ENCODE data around the gene RIMBP2. TPM values are rescaled to one million over a fixed set of nuclear protein-coding genes. Genes with fewer than 3 reads are reported as not detected.

The RIMBP2 gene
- total RNA-seq, 1 experiment from 2014 or later = 0.95 TPM

DNA sequence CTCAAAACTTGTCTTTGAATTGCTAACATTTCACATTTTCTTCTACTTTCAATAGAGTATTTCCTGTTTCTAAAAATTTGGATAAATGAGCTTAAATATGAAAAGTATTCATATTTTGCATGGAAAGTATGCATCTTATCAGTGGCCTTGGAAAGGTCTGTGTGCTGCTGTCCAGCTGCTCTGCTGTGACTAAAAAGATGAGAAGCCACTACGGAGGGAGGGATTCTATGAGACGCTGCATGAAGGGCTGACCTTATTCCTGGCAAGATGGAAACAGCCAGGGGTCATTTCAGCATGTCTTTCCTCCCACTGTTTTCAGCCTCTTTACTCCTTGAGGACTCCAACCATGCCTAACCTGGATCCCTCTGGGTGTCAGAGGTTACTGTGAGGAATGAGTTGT lies 365.4 kb downstream of the RIMBP2 start:
- no peaks in the 10 kb centered on the region for H3K9me3 ChIP-seq (ENCODE audit: low read depth, low read length, poor library complexity, severe bottlenecking)
- no peak overlapping the region for H3K27ac ChIP-seq (ENCODE audit: low read depth, low read length, poor library complexity, severe bottlenecking)
- ChIA-PET POLR2A (ENCODE audit: low non-redundant PET) (no interaction called here), CTCF (no interaction called here)
- H3K4me1 ChIP-seq (ENCODE audit: insufficient read depth, low read length, poor library complexity, severe bottlenecking) = no peaks in the 10 kb centered on the region
- no peaks in the 10 kb centered on the region for H3K36me3 ChIP-seq (ENCODE audit: insufficient read depth, low read length, poor library complexity, severe bottlenecking)
- H3K27me3 ChIP-seq (replicated peaks; ENCODE audit: insufficient read depth, low read depth, low read length, poor library complexity) = peaks cover 80% of the 10 kb centered on the region
- BruUV-seq (replicated peaks) = no TSS peak
- no peak for DNase-seq (ENCODE audit: low spot score)
- intact Hi-C loops (cut with micrococcal nuclease; ENCODE audit: unreplicated experiment) = no loop called here
- no peak for TF ChIP-seq EZH2 (IDR thresholded peaks at IDR 0.05; ENCODE audit: borderline replicate concordance, low read depth, low read length, poor library complexity, severe bottlenecking)
- TF ChIP-seq, protein P1, sequence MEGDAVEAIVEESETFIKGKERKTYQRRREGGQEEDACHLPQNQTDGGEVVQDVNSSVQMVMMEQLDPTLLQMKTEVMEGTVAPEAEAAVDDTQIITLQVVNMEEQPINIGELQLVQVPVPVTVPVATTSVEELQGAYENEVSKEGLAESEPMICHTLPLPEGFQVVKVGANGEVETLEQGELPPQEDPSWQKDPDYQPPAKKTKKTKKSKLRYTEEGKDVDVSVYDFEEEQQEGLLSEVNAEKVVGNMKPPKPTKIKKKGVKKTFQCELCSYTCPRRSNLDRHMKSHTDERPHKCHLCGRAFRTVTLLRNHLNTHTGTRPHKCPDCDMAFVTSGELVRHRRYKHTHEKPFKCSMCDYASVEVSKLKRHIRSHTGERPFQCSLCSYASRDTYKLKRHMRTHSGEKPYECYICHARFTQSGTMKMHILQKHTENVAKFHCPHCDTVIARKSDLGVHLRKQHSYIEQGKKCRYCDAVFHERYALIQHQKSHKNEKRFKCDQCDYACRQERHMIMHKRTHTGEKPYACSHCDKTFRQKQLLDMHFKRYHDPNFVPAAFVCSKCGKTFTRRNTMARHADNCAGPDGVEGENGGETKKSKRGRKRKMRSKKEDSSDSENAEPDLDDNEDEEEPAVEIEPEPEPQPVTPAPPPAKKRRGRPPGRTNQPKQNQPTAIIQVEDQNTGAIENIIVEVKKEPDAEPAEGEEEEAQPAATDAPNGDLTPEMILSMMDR (conservative IDR thresholded peaks at IDR 0.05; ENCODE audit: low read depth, low read length) = no peak
- no peak overlapping the region for H3K4me3 ChIP-seq (ENCODE audit: low read depth, low read length, poor library complexity, severe bottlenecking)

DNA sequence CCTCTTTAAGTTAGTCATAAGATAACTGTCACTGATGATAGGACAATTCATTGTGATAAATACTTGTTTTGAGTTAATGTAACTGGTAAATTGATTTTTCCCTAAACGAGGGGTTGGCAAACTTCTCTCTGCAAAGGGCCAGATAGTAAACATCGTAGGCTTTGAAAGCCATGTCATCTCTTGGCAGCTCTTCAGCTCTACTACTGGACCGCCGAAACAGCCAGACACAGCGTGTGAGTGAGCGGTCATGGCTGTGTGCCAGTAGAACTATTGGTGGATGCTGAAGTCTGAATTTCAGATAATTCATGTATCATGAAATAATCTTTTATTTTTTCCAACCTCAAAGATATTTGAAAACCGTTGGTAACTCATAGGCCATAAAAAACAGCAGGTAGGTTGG lies 368.5 kb downstream of the RIMBP2 start:
- CTCF ChIA-PET = no interaction called here
- Histone ChIP-seq H3K4me3 (ENCODE audit: low read depth, low read length, poor library complexity, severe bottlenecking) (no peak overlapping the region), H3K4me1 (ENCODE audit: insufficient read depth, low read length, poor library complexity, severe bottlenecking) (no peaks in the 10 kb centered on the region), H3K27ac (ENCODE audit: low read depth, low read length, poor library complexity, severe bottlenecking) (no peak overlapping the region), H3K36me3 (ENCODE audit: insufficient read depth, low read length, poor library complexity, severe bottlenecking) (no peaks in the 10 kb centered on the region), H3K9me3 (ENCODE audit: low read depth, low read length, poor library complexity, severe bottlenecking) (no peaks in the 10 kb centered on the region), H3K27me3 (replicated peaks; ENCODE audit: insufficient read depth, low read depth, low read length, poor library complexity) (peaks cover 51% of the 10 kb centered on the region)
- intact Hi-C loops (cut with micrococcal nuclease; ENCODE audit: unreplicated experiment) = no loop called here
- POLR2A ChIA-PET (ENCODE audit: low non-redundant PET) = no interaction called here
- BruUV-seq (replicated peaks) = no TSS peak
- TF ChIP-seq EZH2 (IDR thresholded peaks at IDR 0.05; ENCODE audit: borderline replicate concordance, low read depth, low read length, poor library complexity, severe bottlenecking) = no peak
- TF ChIP-seq, protein P1 (conservative IDR thresholded peaks at IDR 0.05; ENCODE audit: low read depth, low read length) = no peak
- no peak for DNase-seq (ENCODE audit: low spot score)

Other genes starting within 250 kb of the RIMBP2 start
- 37.8 and 38.1 TPM in 2 replicates for gene STX2, start 123.0 kb upstream of the RIMBP2 start, total RNA-seq (2021)
- 1,775 and 1,894 TPM in 2 replicates for gene RAN, start 155.8 kb upstream of the RIMBP2 start, total RNA-seq (2021)
- gene ADGRD1, start 237.6 kb upstream of the RIMBP2 start, total RNA-seq (2021) = not detected in 2 replicates